ENCODE results near the gene PDE8B.
"Not testable (repeated sequence)": the region's sequence is repeated elsewhere in the genome, so short reads cannot be mapped to it uniquely, and the experiment has no call there.

Gene PDE8B

GRCh38 chr5:77367741-77368140 lies 157.3 kb downstream of the PDE8B start:
- no peak for DNase-seq

DNA sequence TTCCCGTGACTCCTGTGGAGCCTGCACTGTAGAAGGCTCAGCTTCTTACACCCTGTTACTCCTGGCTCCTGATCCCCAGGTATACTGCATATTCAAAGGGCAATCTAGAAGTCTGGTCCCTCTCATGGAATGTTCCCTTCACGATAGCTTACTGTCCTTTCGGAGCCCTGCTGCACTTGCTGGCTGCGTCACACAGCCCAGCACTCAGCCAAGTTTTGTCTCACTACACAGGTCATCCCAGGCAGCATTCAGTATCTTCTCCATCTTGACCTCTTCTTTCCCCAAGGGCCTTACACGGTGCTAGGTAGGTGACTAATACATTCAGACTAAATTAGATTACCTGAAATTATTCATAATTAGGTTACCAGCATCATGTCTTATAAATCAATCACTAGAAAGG lies 157.9 kb downstream of the PDE8B start:
- DNase-seq, result no peak

DNA sequence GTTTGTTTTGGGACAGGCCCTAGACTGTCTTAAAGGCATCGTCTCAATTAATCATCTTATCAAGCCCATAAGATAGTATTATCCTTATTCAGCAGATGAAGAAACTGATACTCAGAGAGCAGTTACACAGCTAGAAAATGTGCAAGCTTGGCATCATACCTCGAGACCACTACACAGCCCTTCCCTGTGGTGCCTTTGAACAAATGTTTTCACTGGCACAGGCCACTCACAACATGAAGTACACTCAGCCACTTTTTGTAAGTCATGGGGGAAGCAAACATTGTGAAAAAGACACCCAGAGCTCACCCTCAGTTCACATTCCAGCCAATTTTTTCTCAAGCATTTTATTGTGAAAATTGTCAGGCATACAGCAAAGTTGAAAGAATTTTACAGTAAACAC lies 159.1 kb downstream of the PDE8B start:
- no peak for DNase-seq

GRCh38 chr5:77374686-77375085 lies 164.2 kb downstream of the PDE8B start:
- DNase-seq, result no peak

DNA sequence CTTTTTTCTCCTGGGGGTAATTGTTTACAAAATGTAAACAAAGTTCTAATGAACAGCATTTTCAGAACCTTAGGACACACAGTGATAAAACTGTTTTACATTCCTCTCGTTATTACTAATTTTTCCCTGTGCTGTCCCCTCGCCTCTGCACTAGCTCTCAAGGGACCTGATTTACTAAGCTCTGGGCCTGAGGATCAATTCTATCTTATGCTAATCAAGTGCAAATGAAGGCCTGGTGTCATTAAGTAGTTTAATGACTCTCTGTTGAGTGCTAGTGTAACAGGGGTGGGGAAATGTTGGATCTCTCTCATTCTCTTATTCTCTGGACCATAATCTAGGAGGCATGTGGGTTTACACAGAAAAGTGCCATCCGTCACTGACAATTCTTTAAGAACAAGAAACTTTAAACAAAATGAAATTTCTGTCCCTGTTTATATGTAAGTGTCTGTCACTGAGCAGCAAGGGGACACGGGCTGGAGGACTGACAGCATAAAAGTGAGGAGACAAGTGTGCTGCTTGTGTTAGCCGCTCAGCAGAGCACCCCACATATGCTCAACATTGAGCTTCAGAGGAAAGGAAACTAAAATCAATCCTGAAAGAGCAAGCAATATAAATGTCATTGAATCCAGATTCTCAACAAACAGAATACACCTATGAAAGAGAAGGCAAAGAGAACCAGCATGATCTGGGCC lies 166.3 kb downstream of the PDE8B start:
- no peak for DNase-seq

DNA sequence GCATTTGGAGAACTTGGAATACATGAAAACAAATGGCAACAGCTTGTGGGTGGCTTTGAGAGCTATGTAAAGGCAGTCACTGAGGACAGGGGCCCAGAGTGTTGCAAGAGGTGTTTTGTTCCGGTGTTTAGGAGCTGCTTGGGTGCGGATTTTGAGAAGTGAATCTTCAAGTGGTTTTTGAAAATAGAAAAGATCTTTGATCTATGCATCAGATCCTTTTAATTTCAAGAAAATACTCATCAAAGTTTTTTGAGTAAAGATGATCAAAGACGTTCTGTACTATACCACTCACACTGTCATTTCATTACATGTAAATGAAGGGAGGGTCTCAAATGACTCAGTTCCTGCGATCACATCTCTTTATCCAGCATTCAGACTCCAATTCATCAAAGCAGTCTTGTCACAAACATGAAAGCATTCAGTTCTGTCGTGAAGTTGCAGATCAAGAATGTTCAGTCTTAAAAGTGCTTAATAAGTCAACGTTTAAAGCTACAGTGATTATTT lies 169.1 kb downstream of the PDE8B start:
- no peak for DNase-seq

GRCh38 chr5:77380636-77381035 lies 170.2 kb downstream of the PDE8B start:
- no peak for DNase-seq

GRCh38 chr5:77383336-77383735 lies 172.9 kb downstream of the PDE8B start:
- DNase-seq, result not testable (repeated sequence)

- not testable (repeated sequence) for DNase-seq
Observed at GRCh38 chr5:77386340-77386739, 175.9 kb downstream of the PDE8B start.

DNA sequence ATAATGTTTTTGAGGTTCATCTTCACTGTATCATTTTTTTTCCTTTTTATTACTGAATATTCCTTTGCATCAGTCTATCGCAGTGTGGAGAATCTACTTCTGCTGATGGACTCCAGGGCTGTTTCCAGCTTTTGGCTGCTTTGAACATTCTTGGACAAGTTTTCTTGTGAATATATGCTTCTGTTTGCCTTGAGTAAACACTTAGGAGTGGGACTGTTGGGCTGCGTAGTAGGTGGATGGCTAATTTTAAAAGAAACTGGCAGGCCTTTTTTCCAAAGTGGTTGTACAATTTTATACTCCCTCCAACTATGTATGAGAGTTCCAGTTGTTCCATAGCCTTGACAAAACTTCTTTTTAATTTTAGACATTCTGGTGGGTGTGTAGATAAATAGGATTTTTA lies 179.3 kb downstream of the PDE8B start:
- no peak for DNase-seq

GRCh38 chr5:77390221-77390620 lies 179.7 kb downstream of the PDE8B start:
- no peak for DNase-seq

- no peak for DNase-seq
Observed at GRCh38 chr5:77390795-77391194, 180.3 kb downstream of the PDE8B start.

DNA sequence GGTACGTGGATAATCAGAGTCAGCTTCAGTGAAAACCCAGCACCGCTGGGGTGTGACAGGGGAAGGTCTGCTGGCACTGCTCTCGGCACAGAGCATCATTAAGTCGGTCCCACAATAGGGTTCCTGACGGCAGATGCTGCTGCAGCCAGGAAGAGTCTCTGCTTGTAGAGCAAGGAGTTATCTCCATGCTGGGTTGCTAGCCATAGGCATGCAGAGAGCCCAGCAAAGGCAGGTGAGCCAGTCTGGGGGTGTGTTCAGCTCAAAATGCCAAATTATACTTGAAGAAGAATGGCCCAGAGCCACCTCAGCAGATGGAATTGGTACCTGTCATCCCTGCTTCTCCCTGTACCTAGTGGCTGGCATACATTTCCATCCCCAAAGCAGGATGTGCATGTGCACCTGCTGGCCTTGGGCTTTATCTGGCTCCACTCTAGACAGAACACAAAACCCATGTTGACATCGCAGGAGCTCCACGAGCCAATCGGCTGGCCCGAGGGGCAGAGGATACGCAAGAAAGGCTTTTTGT lies 180.8 kb downstream of the PDE8B start:
- no peak for DNase-seq

DNA sequence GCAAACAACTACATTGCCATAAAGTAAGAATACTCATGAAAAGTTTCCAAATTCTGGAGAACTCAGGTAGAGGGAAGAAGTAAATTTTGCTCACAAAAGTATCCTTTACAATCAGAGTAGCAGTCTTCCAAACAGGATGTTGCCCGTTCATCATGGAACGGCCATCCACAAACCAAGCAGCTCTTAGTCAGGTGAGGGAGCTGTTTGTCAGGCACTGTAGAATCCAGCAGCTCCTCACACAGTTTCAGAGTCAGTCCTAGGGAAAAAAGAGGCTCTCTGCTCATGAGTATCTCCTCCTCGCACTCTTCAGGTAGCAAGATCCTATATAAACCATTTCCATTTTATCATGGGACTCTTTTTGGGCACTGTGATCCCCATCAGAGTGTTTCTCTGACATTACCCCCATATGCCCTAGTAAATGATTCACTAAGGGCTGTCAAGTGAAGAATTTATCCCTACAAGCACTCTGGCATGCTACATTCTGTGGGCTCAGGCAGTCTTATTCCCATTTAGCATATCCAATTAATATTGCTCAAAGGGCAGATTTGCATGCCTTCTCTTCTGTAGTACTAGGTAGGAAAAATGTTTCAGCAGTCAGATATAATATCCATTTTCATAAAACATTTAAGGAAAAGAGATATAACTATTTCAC lies 183.7 kb downstream of the PDE8B start:
- DNase-seq, result no peak

GRCh38 chr5:77396017-77396416 lies 185.5 kb downstream of the PDE8B start:
- DNase-seq, result no peak

DNA sequence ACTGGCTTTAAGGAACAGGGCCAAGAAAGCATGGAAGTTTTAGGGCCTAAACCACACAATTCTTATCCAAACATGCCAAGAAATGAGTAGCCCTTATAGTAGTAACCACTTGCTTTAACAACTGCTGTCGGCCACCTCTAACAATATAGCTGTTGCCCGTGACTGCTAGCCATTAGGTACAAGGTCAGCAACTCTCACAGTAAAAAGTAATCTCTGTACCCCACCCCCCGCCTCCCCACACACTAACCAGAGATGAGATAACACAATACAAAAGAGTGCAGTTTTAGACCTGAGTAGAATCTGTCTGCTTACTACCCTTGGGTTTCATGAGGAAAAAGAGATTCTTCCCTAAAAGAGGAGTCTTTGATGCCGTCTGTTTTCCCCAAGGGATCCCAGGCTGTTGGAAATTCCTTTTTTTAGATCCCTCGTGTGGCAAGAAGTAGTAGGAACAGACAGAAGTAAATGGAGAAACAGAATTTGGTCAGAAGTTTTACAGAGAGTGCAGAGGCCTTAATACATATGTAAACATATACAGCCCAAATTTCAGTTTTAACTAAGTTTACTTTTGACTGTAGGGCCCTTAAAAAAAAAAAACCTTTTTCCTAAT lies 187.3 kb downstream of the PDE8B start:
- no peak for DNase-seq

GRCh38 chr5:77398458-77398857 lies 188.0 kb downstream of the PDE8B start:
- DNase-seq, result no peak

DNA sequence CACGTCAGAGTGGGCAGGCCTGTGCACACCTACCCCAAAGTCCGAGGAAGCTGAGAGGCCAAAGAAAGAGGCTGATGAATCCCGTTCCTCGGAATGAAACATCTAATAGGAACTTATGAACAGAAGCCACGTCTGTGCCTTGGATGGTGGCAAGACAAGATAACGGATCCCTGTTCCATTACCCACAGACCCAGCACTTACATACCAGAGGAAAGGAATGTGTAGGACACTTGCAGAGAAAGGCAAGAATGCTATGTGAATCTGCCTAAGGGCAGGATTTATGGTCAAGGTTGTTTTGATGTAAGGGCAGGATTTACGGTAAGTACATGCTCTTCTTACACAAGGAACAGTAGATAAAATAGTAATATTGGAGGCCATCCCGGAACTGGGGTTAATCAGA lies 188.4 kb downstream of the PDE8B start:
- no peak for DNase-seq

- no peak for DNase-seq
Observed at GRCh38 chr5:77400645-77401044, 190.2 kb downstream of the PDE8B start.

DNA sequence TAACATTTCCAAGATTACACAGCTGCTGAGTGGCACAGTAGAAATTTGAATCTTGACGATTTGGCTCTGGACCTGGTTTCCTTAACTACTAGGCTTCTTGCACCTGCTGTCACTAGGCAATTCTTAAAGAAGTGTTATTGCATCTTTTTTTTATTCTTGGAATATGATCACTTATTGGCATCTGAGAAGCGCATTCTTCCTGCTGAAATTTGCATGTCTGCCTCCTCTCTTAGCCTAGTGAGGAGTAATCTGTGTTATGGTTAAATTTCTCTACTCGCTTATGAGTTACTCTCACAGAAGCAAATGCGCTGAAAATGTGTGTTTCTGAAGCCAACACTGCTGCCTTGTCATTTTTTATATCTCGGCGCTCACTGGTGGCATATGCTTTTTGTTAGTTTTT lies 192.3 kb downstream of the PDE8B start:
- DNase-seq, result no peak

DNA sequence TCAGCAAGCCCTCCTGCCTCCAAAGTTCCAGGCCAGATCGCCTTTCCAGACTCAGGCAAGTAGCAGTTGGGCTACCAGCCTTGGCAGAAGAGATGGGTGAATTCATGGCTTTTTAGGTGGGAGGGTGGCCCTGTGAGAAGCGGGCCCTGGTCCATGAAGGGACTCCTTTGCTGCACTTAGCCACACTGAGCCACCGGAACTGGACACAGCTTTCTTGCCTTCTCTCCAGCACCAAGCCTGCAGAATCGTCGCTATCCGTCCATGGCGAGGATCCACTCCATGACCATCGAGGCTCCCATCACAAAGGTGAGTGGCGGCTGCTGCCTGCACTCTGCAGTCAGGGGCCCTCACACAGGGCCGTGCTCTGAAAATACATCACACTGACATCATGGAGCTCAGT lies 196.7 kb downstream of the PDE8B start:
- no peak for DNase-seq

- DNase-seq, result no peak
Observed at GRCh38 chr5:77409870-77410621, 199.6 kb downstream of the PDE8B start.

DNA sequence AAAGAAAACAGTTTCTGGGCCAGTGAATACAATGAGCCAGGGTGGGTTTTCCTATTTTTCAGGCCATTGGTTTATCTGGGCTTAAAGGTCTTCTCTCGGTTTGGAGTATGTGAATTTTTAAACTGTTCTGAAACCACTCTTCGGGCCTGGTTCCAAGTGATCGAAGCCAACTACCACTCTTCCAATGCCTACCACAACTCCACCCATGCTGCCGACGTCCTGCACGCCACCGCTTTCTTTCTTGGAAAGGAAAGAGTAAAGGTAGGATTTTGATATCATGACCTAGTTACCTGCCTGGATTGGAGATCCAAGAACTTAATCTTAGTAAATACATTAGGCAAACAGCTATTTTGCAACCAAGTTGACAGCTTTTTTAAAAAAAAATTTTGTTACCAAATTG lies 202.6 kb downstream of the PDE8B start:
- no peak for DNase-seq
